ENCODE results near the gene CST7. TPM values are rescaled to one million over a fixed set of nuclear protein-coding genes. Genes with fewer than 3 reads are reported as not detected.
A peak's percentile ranks its signal among the peaks of the same experiment; 100 is the strongest.

CST7 gene
- total and polyA plus RNA-seq, 2 of the 13 experiments (the other 11 are each of a cell fraction or from before 2014, with no cell fraction given) = not detected

DNA sequence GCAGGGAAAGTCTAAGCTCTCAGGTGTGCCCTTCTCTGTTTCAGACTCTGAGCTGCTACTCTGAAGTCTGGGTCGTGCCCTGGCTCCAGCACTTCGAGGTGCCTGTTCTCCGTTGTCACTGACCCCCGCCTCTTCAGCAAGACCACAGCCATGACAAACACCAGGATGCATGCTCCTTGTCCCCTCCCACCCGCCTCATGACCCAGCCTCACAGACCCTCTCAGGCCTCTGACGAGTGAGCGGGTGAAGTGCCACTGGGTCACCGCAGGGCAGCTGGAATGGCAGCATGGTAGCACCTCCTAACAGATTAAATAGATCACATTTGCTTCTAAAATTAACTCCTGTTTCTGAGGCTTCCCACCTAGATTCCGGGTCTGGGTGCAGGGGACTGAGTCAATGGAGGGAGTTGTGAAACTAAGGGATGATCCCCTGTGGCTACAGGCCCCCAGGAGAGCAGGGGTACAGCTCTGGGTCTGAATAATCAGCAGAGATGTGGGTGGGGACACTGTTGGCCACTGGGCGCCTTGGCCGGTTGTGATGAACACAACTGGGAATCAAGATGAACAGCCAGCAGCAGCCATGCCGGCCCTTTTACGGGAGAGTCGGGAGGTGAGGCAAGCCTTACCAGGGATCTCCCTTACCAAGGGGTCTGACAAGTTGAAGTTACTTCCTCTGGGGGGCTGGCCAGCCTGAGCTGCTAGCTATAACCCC, 10.7 kb downstream of the CST7 start (continued):
- no peak for TF ChIP-seq POGK (CRISPR knock-in tag; conservative IDR thresholded peaks at IDR 0.05)

DNA sequence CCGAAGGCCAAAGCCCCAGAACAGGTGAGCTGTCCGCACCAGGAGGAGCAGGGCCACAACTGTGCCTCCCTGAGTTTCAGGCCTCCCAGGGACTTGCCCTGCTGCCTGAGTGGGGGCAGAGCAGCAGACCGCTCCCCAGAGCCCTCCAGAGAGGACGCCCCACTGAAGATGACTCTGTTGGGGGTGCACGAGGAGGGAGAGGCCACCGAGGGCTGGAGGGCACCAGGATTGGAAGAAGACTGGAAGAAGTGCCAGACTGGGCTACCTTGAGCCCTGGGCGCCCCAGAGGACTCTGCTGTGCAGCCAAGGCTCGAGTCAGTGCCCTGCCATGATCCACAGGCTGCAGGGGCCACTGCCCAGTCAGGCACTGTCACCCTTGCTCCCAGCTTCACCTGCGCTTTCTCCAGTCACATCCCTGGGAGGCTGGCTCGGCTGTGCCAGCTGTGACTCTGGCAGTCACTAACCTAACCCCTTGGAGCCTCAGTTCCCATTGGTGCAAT, 11.3 kb downstream of the CST7 start:
- WGBS (ENCODE audit: low lambda C conversion rate) = 98% methylated on average over 9 of the region's 10 CpGs
- H3K27ac ChIP-seq (ENCODE audit: extremely low read length, insufficient read depth, low read length) = no peak overlapping the region
- TF ChIP-seq ZBTB42 (CRISPR knock-in tag; IDR thresholded peaks at IDR 0.05) (no peak), AGO2 (optimal IDR thresholded peaks at IDR 0.05; ENCODE audit: low read depth, low read length) (peak; percentile 59)
- no peak overlapping the region for H3K4me3 ChIP-seq (replicated peaks in 1 of 3; ENCODE audit: insufficient read depth in 1 of 3, low read depth in 2 of 3, low read length in 3 of 3)
- no peaks in the 10 kb centered on the region for H3K27me3 ChIP-seq (ENCODE audit: control insufficient read depth in 1 of 2, insufficient read depth in 2 of 2, low read length in 2 of 2)
- ATAC-seq = no peak
- H3K9ac ChIP-seq (ENCODE audit: insufficient read depth, low read depth, low read length) = no peak overlapping the region
- H3K4me2 ChIP-seq (ENCODE audit: low read depth, low read length) = no peak overlapping the region
- FAIRE-seq = no peak
- no TSS peak for BruUV-seq (replicated peaks)
- no peaks in the 10 kb centered on the region for H3K4me1 ChIP-seq (ENCODE audit: insufficient read depth, low read length)
- ChIA-PET POLR2A (no interaction called here), CTCF (ENCODE audit: low intra/inter-chr PET ratio, low total read pairs) (no interaction called here)
- in situ Hi-C loops (cut with HindIII; ENCODE audit: extremely low pct_ligation_motif_present, low pct_unique_long_range_greater_than_20kb) (no loop called here), intact Hi-C loops (cut with micrococcal nuclease; ENCODE audit: unreplicated experiment) (no loop called here)
- no peaks in the 10 kb centered on the region for H4K20me1 ChIP-seq (ENCODE audit: insufficient read depth, low read length)
- H2AFZ ChIP-seq (ENCODE audit: low read length) = no peak overlapping the region
- H3K36me3 ChIP-seq (replicated peaks in 1 of 2; ENCODE audit: control insufficient read depth in 1 of 2, insufficient read depth in 2 of 2, low read length in 2 of 2) = peaks cover 32 to 55% of the 10 kb centered on the region in 2 experiments
- DNase-seq (ENCODE audit: low spot score) = no peak
- no peaks in the 10 kb centered on the region for H3K9me3 ChIP-seq (ENCODE audit: low read length)
- H3K79me2 ChIP-seq (ENCODE audit: insufficient read depth, low read length) = no peaks in the 10 kb centered on the region

DNA sequence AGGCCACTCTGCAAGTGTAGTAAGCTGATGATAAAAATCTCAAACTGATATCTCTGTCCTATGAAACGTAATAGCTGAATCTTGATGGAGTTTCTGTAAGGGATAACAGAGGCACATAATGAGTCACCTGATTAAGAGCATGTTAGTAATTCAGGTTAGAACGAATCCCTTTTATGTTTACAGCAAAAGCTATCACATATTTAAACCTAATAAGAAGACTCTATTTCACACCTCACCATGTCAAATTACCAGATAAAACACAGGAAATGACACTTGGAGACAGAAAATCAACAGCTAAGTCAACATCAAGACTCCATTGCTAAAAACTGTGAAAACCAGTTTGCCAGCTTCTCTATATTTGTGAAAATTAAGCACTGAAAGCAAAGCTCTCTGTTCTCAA, 11.8 kb downstream of the CST7 start:
- H3K27me3 ChIP-seq (ENCODE audit: control insufficient read depth in 1 of 2, insufficient read depth in 2 of 2, low read length in 2 of 2) = no peaks in the 10 kb centered on the region
- no peaks in the 10 kb centered on the region for H4K20me1 ChIP-seq (ENCODE audit: insufficient read depth, low read length)
- WGBS (ENCODE audit: low lambda C conversion rate) = 97% methylated on average over 2 of the region's 2 CpGs
- H3K27ac ChIP-seq (ENCODE audit: extremely low read length, insufficient read depth, low read length) = no peak overlapping the region
- FAIRE-seq (peak; percentile 12), ATAC-seq (no peak), DNase-seq (ENCODE audit: low spot score) (no peak)
- no peak overlapping the region for H3K4me3 ChIP-seq (replicated peaks in 1 of 3; ENCODE audit: insufficient read depth in 1 of 3, low read depth in 2 of 3, low read length in 3 of 3)
- H3K9ac ChIP-seq (ENCODE audit: insufficient read depth, low read depth, low read length) = no peak overlapping the region
- H3K9me3 ChIP-seq (ENCODE audit: low read length) = no peaks in the 10 kb centered on the region
- in situ Hi-C loops (cut with HindIII; ENCODE audit: extremely low pct_ligation_motif_present, low pct_unique_long_range_greater_than_20kb) (no loop called here), intact Hi-C loops (cut with micrococcal nuclease; ENCODE audit: unreplicated experiment) (no loop called here)
- no peaks in the 10 kb centered on the region for H3K79me2 ChIP-seq (ENCODE audit: insufficient read depth, low read length)
- POLR2A ChIA-PET = no interaction called here
- H3K4me2 ChIP-seq (ENCODE audit: low read depth, low read length) = no peak overlapping the region
- CTCF ChIA-PET (ENCODE audit: low intra/inter-chr PET ratio, low total read pairs) = no interaction called here
- H3K36me3 ChIP-seq (replicated peaks in 1 of 2; ENCODE audit: control insufficient read depth in 1 of 2, insufficient read depth in 2 of 2, low read length in 2 of 2) = peaks cover 34 to 60% of the 10 kb centered on the region in 2 experiments
- BruUV-seq (replicated peaks) = no TSS peak
- H3K4me1 ChIP-seq (ENCODE audit: insufficient read depth, low read length) = no peaks in the 10 kb centered on the region
- no peak overlapping the region for H2AFZ ChIP-seq (ENCODE audit: low read length)
- TF ChIP-seq STAT5B (CRISPR knock-in tag; IDR thresholded peaks at IDR 0.05) (no peak), CBFB (CRISPR knock-in tag; IDR thresholded peaks at IDR 0.05) (no peak), CHD2 (IDR thresholded peaks at IDR 0.05; ENCODE audit: low read depth, low read length) (no peak), ZBTB43 (CRISPR knock-in tag; conservative IDR thresholded peaks at IDR 0.05) (no peak), KDM1A (CRISPR knock-in tag; IDR thresholded peaks at IDR 0.05) (no peak), POLR2AphosphoS5 (IDR thresholded peaks at IDR 0.05; ENCODE audit: low read depth, low read length) (no peak)
- TF ChIP-seq, protein P1, sequence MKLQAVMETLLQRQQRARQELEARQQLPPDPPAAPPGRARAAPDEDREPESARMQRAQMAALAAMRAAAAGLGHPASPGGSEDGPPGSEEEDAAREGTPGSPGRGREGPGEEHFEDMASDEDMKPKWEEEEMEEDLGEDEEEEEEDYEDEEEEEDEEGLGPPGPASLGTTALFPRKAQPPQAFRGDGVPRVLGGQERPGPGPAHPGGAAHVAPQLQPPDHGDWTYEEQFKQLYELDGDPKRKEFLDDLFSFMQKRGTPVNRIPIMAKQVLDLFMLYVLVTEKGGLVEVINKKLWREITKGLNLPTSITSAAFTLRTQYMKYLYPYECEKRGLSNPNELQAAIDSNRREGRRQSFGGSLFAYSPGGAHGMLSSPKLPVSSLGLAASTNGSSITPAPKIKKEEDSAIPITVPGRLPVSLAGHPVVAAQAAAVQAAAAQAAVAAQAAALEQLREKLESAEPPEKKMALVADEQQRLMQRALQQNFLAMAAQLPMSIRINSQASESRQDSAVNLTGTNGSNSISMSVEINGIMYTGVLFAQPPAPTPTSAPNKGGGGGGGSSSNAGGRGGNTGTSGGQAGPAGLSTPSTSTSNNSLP (IDR thresholded peaks at IDR 0.05; ENCODE audit: low read depth, low read length) = no peak
- TF ChIP-seq, protein P2, sequence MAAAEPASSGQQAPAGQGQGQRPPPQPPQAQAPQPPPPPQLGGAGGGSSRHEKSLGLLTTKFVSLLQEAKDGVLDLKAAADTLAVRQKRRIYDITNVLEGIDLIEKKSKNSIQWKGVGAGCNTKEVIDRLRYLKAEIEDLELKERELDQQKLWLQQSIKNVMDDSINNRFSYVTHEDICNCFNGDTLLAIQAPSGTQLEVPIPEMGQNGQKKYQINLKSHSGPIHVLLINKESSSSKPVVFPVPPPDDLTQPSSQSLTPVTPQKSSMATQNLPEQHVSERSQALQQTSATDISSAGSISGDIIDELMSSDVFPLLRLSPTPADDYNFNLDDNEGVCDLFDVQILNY (CRISPR knock-in tag; conservative IDR thresholded peaks at IDR 0.05) = no peak

Data from HepG2 (cell line).